ENCODE results near the gene SBF1.
"Not testable (repeated sequence)": the region's sequence is repeated elsewhere in the genome, so short reads cannot be mapped to it uniquely, and the experiment has no call there.

Gene SBF1

DNA sequence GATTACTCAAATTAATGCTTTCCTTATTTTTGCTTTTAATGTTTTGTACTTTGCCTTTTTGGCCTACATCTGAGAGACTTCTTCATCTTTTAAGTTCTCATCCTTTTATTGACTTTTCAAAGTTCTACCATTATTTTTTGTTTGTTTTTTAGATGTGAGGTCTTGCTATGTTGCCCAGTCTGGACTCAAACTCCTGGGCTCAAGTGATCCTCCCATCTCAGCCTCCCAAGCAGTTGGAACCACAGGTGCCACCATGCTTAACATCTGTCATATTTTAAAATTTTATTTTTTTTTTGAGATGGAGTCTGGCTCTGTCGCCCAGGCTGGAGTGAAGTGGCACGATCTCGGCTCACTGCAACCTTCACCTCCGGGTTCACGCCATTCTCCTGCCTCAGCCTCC lies 73.9 kb downstream of the SBF1 start:
- no peak for DNase-seq (ENCODE audit: low spot score)
- no peak for FAIRE-seq

DNA sequence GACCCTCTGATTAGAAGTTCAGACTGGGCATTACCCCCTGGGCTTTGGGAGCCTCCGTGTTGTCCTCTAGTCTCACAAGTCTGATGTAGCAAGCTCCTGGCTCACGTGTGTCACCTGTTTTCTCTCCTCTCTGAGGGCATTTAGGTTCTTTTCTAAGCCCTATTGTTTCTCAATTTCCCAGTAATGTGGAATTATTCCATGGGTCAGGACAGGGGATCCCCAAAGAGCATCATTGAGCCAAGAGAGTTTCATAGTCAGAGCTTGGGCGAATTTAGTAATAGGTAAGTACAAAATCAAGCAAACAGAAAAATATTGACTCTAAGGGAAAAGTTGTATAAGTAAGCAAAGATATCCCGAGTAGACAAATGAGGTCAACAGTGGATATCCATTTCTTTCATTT lies 74.4 kb downstream of the SBF1 start:
- DNase-seq (ENCODE audit: low spot score) (no peak), FAIRE-seq (no peak)

DNA sequence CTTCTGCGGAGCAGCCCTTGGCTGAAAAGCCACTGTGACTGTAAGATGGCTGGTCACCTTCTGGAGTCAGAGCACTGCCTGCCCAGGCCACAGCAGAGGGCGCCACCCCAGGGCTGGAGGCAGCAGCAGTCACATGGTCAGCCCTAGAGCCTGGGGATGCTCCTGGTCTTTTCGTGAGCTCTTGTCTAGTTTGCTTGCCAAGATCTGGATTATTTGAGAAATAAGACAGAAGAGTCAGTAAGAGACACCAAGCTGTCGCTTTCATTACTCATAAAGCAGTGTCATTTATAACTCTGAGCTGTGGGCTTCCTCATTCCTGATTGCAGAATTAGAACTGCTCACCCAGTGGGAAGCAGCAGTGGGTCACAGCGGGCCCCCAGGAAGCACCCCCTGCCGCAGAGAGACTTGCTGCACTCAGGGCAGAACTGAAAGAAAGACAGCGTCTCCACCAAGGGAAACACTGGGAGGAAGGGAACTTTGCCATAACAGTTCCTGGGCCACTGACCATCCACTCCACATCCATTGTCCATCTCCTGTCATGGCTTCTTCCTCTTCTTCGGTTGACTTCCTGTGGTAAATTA lies 75.0 kb downstream of the SBF1 start:
- FAIRE-seq (no peak), DNase-seq (ENCODE audit: low spot score) (no peak)

DNA sequence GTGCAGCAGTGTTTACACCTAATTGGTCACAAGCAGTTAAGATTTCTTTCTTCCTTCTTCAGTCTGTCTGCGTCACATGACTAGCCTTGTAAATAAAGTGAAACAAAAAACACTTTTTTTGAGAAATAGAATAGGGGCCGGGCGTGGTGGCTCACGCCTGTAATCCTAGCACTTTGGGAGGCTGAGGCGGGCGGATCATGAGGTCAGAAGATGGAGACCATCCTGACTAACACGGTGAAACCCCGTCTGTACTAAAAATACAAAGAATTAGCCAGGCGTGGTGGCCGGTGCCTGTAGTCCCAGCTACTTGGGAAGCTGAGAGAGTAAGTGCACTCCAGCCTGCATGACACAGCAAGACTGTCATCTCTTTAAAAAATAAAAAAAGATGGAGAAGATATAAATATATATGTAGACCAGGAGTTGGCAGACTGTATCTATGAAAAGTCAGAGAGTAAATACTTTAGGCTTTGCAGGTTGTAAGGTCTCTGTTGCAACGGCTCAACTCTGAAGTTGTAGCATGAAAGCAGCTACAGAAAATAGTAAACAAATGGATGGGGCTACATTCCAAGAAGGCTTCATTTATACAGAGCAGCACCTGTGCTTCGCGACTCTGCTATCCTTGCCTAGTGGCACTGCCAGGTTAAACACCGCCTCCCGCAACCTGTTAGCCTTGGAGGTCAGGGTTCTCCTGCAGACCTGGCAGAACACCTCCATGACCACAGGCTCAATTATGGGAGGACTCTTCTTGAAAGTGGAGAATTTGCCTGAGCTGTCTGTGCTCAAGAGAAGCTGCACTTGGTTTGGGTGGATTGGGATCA lies 75.8 kb downstream of the SBF1 start:
- FAIRE-seq (no peak), DNase-seq (ENCODE audit: low spot score) (no peak)

DNA sequence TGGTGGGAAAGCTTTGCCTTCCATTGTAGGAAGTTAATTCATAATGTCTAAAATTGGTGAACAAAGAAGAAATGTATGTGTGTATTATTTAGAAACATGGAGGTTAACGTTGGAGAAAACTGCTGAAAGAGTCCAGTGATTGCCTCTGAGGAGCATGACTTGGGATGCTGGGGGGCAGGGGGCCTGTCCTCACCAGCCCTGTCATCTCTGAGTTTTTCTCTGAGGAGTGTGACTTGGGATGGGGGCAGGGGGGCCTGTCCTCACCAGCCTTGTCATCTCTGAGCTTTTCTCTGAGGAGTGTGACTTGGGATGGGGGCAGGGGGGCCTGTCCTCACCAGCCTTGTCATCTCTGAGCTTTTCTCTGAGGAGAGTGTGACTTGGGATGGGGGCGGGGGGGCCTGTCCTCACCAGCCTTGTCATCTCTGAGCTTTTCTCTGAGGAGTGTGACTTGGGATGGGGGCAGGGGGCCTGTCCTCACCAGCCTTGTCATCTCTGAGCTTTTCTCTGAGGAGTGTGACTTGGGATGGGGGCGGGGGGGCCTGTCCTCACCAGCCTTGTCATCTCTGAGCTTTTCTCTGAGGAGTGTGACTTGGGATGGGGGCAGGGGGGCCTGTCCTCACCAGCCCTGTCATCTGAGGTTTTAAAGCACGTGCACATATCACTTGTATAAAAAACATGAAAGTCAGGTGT lies 77.3 kb downstream of the SBF1 start:
- FAIRE-seq; DNase-seq (ENCODE audit: low spot score): not testable (repeated sequence)

DNA sequence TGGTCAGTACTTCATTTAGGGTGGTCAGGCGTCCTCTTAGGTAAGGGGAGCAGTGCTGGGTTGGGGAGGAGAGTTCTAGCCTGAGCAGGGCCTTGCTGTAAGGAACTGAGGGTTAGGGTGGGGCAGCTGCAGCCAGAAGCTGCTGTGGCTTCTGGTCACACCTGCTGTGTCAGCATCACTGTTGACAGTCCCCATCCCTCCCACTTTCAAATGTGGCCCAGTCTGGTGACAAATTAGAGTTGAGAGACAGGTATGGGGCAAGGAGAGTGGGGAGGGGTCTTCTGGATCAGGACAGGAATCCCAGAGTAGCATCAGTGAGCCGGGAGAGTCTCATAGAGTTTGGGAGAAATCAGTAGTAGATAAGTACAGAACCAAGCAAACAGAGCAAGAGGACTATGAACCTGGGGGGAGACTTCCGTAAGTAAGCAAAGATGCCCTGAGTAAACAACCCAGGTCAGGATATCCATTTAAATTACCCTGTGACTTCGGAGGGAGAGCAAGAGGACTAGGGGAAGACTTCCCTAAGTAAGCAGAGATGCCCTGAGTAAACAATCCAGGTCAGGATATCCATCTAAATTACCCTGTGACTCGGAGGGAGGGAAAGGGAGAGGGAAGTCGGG lies 78.0 kb downstream of the SBF1 start:
- DNase-seq (ENCODE audit: low spot score) (no peak), FAIRE-seq (no peak)

All from RCC 7860 (cell line).